Measurements from ENCODE around the gene TTLL11. TPM values are rescaled to one million over a fixed set of nuclear protein-coding genes. Genes with fewer than 3 reads are reported as not detected.

TTLL11 gene
- total RNA-seq, 2 donors from 2014 or later = 2.3 to 4.2 TPM

DNA sequence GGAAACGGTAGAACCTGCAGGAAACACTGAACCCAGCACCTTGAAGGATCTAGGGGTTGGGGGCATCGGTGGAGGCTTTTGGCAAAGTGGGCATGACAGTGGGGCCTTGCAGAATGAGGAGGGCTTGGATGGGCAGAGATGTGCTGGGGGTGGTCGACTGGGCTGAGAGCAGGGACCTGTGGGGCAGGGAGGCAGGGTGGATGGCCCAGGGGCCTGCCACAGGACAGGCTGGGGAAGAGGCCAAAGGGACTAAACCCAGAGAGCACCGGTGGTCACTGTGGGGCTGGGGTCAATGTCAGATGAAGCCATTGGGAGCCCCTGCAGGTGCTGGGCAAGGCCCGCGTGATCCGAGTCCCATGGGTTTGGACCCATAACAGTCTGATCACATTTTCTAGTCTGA lies 266.4 kb downstream of the TTLL11 start:
- H3K27me3 Mint-ChIP-seq = no peaks in the 10 kb centered on the region
- no peak overlapping the region for H3K4me3 Mint-ChIP-seq
- DNase-seq (no peak), ATAC-seq (no peak)
- no peaks in the 10 kb centered on the region for H3K9me3 ChIP-seq (ENCODE audit: control insufficient read depth, low read length, poor library complexity, severe bottlenecking)
- peaks cover 2% of the 10 kb centered on the region for H3K36me3 Mint-ChIP-seq (ENCODE audit: low read depth)
- no peak overlapping the region for H3K27ac Mint-ChIP-seq
- no peaks in the 10 kb centered on the region for H3K4me1 Mint-ChIP-seq

DNA sequence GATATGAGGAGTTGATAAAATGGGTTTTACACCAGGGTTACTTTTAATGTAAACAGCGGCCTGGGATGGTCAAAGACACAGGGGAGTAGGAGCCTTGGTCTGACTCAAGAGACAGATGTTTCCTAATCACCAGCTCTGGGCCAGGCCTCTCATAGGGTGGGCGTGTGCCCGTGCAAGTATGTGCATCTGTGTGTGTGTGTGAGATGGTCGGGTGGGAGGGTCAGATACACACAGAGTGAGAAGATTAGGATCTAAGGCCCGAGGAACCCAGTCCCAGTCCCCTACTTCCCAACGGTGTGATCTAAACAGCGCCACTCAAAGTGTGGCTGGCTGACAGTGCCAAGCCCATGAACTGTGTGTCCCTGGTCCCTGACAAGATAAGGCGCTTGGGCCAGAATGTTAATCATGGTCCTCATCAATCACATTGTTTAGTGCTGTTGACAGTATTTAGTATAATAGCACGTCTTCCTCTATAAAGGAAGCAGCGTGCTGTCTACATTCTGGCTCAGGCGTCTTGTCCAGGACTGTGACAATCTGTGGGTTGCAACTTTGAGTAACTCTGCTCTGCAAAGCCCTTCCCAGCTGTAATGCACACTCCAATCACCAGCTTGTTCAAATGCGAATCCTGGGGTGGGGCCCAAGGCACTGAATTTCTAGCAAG lies 267.9 kb downstream of the TTLL11 start:
- H3K9me3 ChIP-seq (ENCODE audit: control insufficient read depth, low read length, poor library complexity, severe bottlenecking) = no peaks in the 10 kb centered on the region
- DNase-seq = no peak
- ATAC-seq = no peak
- no peaks in the 10 kb centered on the region for H3K4me1 Mint-ChIP-seq
- no peak overlapping the region for H3K4me3 Mint-ChIP-seq
- H3K27ac Mint-ChIP-seq = no peak overlapping the region
- no peaks in the 10 kb centered on the region for H3K27me3 Mint-ChIP-seq
- H3K36me3 Mint-ChIP-seq (ENCODE audit: low read depth) = peaks cover 2% of the 10 kb centered on the region

DNA sequence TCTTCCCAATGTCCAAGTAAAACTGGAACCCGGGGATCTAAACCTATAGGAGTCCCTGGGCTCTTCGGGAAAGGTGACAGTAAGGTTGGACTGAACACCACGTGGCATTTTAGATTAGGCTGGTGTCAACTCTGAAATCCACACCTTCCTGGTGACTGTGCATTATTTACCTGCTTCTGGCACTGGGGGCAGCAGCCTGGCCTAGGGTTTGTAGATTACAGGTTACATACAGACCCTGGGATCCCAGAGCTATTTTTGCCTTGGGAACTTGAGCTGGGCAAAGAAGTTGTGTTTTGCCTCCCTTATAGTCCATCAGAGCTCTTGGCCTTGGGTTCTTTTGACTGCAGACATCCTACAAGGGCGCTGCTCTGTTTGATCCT lies 268.5 kb downstream of the TTLL11 start:
- H3K4me1 Mint-ChIP-seq = no peaks in the 10 kb centered on the region
- no peaks in the 10 kb centered on the region for H3K9me3 ChIP-seq (ENCODE audit: control insufficient read depth, low read length, poor library complexity, severe bottlenecking)
- H3K36me3 Mint-ChIP-seq (ENCODE audit: low read depth) = peaks cover 2% of the 10 kb centered on the region
- ATAC-seq (no peak), DNase-seq (no peak)
- H3K27me3 Mint-ChIP-seq = no peaks in the 10 kb centered on the region
- H3K4me3 Mint-ChIP-seq = no peak overlapping the region
- H3K27ac Mint-ChIP-seq = no peak overlapping the region

DNA sequence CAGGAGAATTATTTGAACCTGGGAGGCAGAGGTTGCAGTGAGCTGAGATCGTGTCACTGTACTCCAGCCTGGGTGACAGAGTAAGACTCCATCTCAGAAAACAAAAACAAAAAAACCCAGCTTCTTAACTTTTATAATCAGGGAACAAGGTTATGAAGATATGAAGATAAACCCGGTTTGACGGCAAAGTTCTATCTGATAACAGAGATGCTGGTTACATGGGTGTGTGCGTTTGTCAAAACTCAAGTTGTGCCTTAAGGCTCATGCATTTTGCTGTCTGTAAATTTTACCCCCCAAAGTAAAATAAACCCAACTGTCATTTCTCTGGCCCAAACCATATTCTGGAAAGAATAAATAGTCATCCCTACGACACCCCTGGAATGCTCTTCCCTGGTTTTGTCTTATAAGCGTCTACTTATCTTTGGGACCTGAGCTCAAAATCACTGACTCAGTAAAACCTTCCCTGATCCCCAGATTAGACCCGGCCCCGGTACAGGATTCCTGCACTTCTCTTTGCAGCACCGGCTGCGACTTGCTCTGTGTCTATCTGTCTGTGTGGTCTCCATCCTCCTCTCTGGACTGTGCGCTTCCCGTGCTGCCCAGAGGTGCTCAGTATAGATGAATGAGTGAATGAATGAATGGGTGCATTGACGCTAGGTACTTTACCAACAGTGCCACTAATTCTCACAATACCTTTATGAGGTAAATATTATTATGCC lies 269.5 kb downstream of the TTLL11 start:
- Mint-ChIP-seq H3K27ac (no peak overlapping the region), H3K27me3 (no peaks in the 10 kb centered on the region), H3K4me3 (no peak overlapping the region), H3K4me1 (no peaks in the 10 kb centered on the region), H3K36me3 (ENCODE audit: low read depth) (peaks cover 2% of the 10 kb centered on the region)
- no peak for DNase-seq
- H3K9me3 ChIP-seq (ENCODE audit: control insufficient read depth, low read length, poor library complexity, severe bottlenecking) = no peaks in the 10 kb centered on the region
- ATAC-seq = no peak

DNA sequence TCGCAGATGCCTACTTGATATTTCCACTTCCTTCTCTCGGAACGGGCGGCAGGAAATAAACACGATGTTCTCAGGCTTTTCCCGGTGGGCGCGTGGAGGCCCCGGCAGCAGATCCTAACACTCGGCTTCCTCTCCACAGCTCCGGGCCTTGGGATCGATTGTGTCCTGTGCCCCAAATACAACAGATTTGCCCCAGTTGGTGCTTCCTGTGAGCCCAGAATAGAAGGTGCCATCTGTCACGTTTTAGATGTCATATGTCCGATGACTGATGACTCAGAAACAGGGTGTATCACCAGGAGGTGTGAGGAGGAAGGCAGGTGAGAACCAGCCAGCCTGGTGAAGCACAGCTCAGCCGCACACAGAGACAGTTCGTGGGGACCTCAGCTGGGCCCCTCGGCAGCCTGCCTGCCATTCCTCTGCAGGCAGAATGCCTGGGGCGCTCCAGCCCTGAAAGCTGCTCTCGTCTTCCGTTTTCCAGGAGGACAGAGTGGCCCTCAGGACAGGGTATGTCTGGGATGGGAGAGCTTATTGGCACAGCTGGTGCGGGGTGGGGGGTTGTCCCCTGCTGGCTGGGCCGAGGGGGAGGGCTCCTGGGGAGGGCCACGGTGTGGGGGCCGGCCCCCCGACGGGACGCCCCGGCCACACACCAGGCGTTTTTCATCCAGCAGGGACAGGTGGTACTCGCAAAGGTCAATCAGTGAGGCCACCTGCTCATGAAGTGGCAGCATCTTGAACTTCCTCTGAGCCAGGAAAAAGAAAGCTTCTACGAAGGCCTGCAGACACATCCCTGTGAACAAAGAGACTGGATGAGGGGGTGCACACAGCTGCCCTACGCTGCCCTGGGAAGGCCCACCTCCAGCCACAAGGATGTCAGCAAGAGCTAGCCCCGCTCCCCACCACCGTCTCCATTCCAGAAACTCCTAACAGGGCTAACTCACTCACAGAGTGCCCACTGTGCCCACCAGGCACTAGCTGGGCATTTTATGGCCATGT lies 270.7 kb downstream of the TTLL11 start:
- no peaks in the 10 kb centered on the region for H3K4me1 Mint-ChIP-seq
- no peak for DNase-seq
- H3K9me3 ChIP-seq (ENCODE audit: control insufficient read depth, low read length, poor library complexity, severe bottlenecking) = no peaks in the 10 kb centered on the region
- H3K27ac Mint-ChIP-seq = no peak overlapping the region
- no peak overlapping the region for H3K4me3 Mint-ChIP-seq
- ATAC-seq = no peak
- no peaks in the 10 kb centered on the region for H3K27me3 Mint-ChIP-seq
- H3K36me3 Mint-ChIP-seq (ENCODE audit: low read depth) = peaks cover 2% of the 10 kb centered on the region

DNA sequence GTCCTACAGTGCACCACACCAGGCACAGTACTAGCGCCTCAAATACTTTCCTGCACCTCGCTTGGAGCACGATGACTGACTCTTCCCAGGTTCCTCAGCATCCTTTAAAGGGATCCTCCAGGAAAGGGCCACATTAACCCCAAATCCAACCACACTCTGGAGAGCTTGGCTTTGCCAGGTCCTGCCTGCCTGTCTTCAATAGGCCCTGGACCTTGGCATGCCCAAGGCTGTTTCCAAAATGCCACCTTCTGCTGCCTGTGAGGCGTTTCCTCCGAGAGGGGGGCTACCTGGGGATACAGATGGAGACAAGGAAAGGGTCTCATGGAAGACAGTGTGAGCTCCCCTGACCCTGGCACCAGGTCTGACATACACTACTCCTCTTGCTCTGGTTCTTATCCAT lies 271.8 kb downstream of the TTLL11 start:
- Mint-ChIP-seq H3K4me3 (no peak overlapping the region), H3K4me1 (no peaks in the 10 kb centered on the region), H3K36me3 (ENCODE audit: low read depth) (peaks cover 2% of the 10 kb centered on the region), H3K27me3 (no peaks in the 10 kb centered on the region), H3K27ac (no peak overlapping the region)
- ATAC-seq (no peak), DNase-seq (no peak)
- H3K9me3 ChIP-seq (ENCODE audit: control insufficient read depth, low read length, poor library complexity, severe bottlenecking) = no peaks in the 10 kb centered on the region

DNA sequence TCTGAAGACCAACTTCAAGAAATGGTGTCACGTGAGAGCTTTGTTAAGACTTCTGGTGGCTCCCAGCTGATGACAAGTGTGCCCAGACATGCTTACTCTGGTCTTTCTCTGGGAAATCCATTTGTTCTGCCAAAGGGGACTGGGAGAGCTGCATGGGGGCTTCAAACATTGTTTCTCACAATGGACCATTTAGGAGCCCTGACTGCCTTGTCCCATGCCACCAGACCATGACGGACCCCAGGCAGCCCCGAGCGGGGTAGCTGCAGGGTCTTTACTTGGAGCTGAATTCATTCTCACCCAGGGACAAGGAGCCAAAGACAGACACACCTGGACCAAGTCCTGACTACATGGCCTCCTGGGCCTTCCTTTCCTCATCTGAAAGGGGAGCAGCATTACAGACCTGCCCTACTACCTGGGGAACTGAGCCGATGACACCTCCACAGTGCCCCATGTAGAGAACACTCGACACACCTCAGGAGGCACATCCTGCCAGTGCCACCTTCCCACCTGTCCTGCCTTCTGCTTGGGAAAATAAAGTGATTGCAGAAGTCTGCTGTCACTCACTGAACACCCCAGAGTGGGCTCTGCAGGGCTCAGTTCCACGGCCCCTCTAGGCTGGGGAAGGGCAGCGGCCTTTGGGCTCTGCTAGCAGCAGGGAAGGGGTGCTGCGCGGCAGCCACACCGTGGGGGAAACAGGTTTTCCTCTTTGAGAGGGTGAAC lies 272.7 kb downstream of the TTLL11 start:
- no peaks in the 10 kb centered on the region for H3K27me3 Mint-ChIP-seq

DNA sequence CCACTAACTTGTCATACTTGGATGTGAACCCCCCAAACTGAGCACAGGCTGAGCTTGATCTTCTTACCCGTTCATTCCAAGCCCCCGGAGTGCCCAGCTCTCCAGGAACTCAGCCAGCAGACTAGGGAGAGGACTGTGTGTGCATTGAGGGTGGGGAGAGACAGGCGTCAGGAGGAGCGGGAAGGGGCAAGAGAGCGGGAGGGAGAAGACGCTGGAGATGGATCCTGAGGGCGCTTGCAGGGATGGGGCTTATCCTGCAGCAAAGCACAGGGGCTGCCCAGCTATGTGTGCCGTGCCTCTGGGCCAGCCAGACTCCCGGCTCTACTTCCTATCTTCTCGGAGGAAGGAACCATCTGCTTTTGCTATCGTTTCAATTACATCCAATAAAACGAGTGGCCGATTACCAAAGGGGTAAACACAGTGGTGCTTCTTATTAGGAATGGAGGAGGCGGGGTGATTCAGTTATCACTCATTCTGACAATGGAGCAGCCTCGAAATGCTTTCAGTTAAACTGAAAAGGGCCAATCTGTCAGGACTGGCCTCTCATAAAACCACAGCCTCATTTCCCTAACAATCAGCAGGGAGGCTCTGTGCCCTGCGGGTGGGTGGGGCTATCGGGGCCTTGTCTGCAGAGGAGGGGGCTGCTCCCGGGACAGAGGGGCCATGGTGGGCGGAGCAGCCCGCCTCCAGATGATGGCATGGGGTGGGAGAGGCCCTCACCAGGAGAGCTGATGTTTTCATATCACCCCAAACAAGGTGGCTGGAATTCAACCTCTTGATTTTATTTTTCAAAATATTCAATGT lies 273.5 kb downstream of the TTLL11 start:
- Mint-ChIP-seq H3K4me3 (no peak overlapping the region), H3K27ac (no peak overlapping the region), H3K27me3 (no peaks in the 10 kb centered on the region), H3K36me3 (ENCODE audit: low read depth) (peaks cover 2% of the 10 kb centered on the region), H3K4me1 (no peaks in the 10 kb centered on the region)
- ATAC-seq (no peak), DNase-seq (no peak)
- no peaks in the 10 kb centered on the region for H3K9me3 ChIP-seq (ENCODE audit: control insufficient read depth, low read length, poor library complexity, severe bottlenecking)

More for the DNA sequence above, 272.7 kb downstream of the TTLL11 start:
- ATAC-seq (no peak), DNase-seq (no peak)
- H3K36me3 Mint-ChIP-seq (ENCODE audit: low read depth) = peaks cover 2% of the 10 kb centered on the region
- no peak overlapping the region for H3K4me3 Mint-ChIP-seq
- H3K9me3 ChIP-seq (ENCODE audit: control insufficient read depth, low read length, poor library complexity, severe bottlenecking) = no peaks in the 10 kb centered on the region
- H3K4me1 Mint-ChIP-seq = no peaks in the 10 kb centered on the region
- no peak overlapping the region for H3K27ac Mint-ChIP-seq

DNA sequence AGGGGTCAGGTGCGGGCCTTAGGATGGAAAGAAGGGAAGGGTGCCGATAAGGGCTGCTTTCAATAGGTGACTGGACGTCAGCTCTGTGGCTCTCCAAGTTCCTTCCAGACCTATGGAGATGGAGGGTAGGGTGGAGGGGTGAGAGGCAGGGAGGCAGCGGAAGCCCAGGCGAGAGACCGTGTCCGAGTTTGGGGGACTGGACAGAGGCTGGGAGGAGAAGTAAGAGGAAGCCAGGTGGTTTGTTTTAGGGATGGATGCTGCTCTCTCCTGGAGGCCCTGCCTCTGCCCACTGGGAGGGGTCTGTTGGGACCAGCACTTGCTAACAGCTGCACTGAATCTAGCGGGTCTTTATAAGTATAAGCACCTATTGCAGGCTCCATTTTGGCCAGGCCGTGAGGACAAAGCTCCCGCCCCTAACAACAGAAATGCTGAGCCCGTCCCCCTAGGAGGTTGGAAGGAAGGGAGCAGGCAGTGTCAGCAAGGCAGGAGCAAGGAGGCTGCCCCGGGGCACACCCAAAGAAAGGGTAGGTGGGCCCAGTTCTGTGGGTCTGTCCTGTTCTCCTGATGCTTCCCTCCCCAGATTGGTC lies 274.2 kb downstream of the TTLL11 start:
- Mint-ChIP-seq H3K4me3 (no peak overlapping the region), H3K27ac (no peak overlapping the region)
- no peaks in the 10 kb centered on the region for H3K9me3 ChIP-seq (ENCODE audit: control insufficient read depth, low read length, poor library complexity, severe bottlenecking)

DNA sequence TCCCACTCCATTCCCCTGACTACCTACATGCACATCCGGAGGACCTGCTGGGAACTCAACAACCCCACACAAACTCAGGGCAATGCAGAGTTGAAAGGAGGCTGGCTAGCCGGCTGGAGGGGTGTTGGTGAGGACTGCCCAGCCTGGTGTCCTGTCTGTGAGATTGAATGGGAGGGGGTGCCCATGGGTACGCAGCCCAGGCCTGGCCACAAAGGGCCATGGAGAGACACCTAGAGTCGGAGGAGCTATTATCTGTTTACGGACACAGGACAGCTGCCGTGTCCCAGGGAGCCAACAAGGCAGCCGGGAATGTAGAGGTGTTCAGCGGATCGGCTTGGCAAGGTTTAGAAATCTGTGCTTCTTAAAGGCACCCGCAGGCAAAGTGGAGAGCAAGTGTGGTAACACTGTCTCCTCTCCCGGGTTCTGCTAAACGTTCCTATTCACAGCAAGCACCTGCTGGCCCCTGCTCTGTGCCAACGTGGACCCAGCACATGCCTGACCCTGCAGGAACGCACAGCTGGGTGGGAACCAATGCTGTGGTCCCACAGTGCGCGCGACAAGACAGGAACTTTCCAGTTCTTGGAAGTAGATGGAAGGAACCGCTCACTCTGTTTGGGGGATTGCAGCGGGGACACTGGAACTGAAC lies 275.0 kb downstream of the TTLL11 start:
- no peaks in the 10 kb centered on the region for H3K27me3 Mint-ChIP-seq
- H3K4me1 Mint-ChIP-seq = no peaks in the 10 kb centered on the region
- H3K4me3 Mint-ChIP-seq = no peak overlapping the region
- ATAC-seq (no peak), DNase-seq (no peak)
- no peak overlapping the region for H3K27ac Mint-ChIP-seq
- H3K36me3 Mint-ChIP-seq (ENCODE audit: low read depth) = peaks cover 2% of the 10 kb centered on the region
- H3K9me3 ChIP-seq (ENCODE audit: control insufficient read depth, low read length, poor library complexity, severe bottlenecking) = no peaks in the 10 kb centered on the region

More for the DNA sequence above, 274.2 kb downstream of the TTLL11 start:
- no peaks in the 10 kb centered on the region for H3K4me1 Mint-ChIP-seq
- DNase-seq (no peak), ATAC-seq (no peak)
- peaks cover 2% of the 10 kb centered on the region for H3K36me3 Mint-ChIP-seq (ENCODE audit: low read depth)
- H3K27me3 Mint-ChIP-seq = no peaks in the 10 kb centered on the region

DNA sequence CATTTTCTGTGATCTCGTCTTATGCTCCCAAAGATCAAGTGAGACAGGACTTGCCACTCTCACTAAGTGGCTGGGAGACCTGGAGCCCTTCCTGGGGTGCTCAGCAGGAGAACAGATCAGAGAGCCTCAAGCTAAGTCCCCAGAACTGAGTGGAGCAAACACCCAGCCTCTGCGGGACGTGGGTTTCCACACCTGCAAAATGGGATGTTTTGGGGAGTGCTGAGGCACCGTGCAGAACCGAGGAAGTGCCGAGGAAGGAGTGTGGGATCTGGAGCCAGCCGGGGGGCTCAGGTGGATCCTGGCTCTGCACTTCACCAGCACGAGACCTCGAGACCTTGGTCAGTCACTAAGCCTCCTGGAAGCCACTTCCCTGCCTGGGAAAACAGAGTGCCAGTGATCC lies 275.6 kb downstream of the TTLL11 start:
- no peak overlapping the region for H3K27ac Mint-ChIP-seq

More for the DNA sequence above, 275.6 kb downstream of the TTLL11 start:
- Mint-ChIP-seq H3K4me1 (no peaks in the 10 kb centered on the region), H3K4me3 (no peak overlapping the region), H3K27me3 (no peaks in the 10 kb centered on the region), H3K36me3 (ENCODE audit: low read depth) (peaks cover 2% of the 10 kb centered on the region)
- ATAC-seq (no peak), DNase-seq (no peak)
- H3K9me3 ChIP-seq (ENCODE audit: control insufficient read depth, low read length, poor library complexity, severe bottlenecking) = no peaks in the 10 kb centered on the region

All from T-helper 17 cell (primary cell).